VCaP (cell line): ENCODE measurements around the gene ANKRD33B.

Source experiments
- H3K27ac ChIP-seq: fragments of 450-650 bp; 2 replicates; pipeline ENCODE4 v1.5.1; 2017
- TF ChIP-seq, protein P1 (sequence below): fragments of 450-650 bp; conservative IDR thresholded peaks from 2 replicates; pipeline ENCODE4 v1.5.1; 2017; ENCODE audit warnings: mild to moderate bottlenecking, moderate library complexity

ANKRD33B gene

DNA sequence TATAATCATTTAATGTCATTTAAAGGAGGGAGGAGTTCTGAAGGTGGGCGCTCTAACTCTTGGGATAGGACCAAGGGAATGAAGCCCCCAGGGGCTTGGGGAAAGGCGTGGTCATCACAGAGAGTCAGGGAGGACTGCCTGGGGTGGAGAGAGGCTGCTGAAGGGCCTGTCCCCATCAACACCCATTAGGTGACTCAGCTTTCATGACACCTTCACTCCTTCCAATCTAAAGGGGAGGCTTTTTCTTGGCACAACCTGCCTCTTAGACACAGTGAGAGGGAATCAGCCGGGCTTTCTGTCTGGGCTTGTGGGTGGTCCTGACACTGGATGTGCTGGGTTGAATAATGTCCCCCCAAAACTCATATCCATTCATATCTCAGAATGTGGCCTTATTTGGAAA lies 31.4 kb upstream of the ANKRD33B start:
- no peak overlapping the region for H3K27ac ChIP-seq
- TF ChIP-seq, protein P1, sequence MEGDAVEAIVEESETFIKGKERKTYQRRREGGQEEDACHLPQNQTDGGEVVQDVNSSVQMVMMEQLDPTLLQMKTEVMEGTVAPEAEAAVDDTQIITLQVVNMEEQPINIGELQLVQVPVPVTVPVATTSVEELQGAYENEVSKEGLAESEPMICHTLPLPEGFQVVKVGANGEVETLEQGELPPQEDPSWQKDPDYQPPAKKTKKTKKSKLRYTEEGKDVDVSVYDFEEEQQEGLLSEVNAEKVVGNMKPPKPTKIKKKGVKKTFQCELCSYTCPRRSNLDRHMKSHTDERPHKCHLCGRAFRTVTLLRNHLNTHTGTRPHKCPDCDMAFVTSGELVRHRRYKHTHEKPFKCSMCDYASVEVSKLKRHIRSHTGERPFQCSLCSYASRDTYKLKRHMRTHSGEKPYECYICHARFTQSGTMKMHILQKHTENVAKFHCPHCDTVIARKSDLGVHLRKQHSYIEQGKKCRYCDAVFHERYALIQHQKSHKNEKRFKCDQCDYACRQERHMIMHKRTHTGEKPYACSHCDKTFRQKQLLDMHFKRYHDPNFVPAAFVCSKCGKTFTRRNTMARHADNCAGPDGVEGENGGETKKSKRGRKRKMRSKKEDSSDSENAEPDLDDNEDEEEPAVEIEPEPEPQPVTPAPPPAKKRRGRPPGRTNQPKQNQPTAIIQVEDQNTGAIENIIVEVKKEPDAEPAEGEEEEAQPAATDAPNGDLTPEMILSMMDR, result no peak

DNA sequence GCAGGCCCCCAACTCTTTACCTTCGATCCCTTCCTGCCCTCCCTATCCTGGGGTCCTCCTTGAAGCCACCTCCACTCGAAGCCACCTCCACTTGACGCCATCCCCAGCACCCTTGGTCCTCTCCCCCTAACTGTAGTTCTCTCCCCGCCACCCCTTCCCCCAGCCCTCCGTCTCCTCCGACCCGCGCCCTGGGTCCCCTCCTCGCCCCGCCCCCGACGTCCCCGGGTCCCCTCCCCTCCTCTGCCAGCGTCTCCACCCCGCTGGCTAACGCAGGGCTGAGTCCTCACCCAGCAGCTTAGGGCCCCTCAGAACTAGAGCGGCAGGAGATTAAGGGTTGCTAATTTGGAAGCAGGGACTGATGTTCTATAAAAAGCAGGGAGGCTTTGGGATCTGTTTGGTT lies 30.6 kb upstream of the ANKRD33B start:
- no peak overlapping the region for H3K27ac ChIP-seq
- TF ChIP-seq, protein P1, result no peak

DNA sequence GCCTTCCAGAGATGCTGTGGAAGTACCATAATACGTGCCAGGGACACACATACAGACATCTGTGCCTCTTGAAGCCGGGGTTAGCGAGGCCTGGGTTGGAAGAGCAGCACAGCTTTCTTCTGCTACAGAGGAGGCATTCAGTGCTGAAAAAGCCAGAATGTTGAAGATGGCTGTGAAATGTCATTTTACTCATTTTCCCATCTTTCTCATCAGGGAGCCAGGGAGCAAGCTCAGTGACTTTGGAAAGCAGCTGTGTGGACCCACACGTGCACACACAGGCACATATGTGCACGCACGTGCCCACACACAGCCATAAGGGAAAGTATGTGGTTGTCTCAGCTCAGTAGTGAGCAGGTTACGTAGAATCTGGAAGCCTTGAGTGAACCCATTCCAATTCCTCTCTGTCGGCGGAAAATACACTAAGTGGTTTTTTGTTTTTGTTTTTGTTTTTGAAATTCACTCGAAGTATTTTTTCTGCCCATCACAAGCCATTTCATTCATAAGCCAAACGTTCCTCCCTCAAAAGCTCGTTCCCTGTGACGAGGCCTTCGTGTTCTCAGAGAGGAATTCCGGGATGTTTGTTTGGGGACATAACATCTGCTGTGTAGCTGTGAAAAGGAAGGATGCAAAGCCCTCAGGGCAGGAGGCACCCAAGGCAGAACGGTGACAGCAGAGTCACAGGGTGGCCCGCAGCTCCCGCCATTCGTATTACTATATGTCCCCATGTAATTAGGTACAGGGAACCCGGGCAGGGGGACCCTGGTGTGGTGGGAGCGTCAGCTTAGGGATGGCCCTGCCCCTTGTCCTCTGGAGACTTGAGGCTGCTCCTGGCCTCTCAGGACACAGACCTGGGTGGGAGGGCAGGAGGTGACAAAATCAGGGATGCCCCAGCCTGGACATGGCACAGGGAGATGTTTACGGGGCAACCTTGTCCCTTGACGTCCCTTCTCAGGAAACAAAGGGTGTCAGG lies 29.0 kb upstream of the ANKRD33B start:
- no peak overlapping the region for H3K27ac ChIP-seq
- TF ChIP-seq, protein P1, result no peak

DNA sequence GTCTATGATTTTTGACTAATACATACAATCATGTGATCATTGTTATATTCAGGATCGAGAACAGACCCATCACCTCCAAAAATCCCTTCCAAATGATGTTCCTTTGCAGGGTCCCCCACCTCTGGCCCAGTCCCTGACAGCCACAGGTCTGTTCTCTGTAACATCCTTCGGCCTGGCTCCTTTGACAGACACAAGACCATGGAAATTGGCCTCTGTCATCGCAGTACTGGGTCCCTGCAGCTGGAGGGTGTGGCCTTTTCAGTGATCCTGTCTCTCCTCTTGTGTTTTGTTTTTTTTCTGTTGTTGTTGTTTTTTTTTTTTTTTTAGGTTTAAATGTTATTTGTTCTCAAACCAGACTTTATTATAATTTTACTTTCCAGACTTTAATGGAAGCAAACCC lies 27.4 kb upstream of the ANKRD33B start:
- no peak overlapping the region for H3K27ac ChIP-seq
- TF ChIP-seq, protein P1, result no peak

DNA sequence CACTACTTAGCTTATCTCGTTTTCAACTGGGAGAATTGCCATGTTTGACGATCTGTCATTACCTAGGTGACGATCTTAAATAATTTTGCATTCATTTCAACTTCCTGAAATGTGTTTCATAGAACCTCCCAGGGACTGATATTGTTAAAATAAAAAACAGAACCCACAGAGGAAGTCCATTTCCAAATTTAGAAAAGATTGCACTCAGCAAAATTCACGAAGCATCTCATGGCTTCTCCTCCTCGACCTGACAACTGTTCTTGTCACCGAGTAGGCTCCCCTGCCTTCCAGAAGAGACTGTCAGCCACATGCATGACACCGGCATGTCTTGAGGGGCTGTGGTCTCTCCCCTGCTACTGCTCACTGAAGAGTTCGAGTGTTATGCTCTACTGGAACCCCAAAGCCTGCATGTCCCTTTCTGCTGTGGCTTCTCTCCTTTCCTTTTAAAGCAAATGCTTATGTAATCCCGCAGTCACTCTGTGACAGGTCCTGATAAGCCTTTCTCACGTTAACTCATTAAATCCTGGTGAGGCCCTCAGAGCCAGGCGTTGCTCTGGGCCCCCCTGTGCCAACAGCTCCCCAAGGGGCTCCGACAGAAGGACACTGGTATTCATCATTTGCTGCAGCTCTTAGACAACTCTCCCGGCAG lies 26.8 kb upstream of the ANKRD33B start:
- H3K27ac ChIP-seq, result peak overlapping the region; percentile 91
- TF ChIP-seq, protein P1, result no peak

DNA sequence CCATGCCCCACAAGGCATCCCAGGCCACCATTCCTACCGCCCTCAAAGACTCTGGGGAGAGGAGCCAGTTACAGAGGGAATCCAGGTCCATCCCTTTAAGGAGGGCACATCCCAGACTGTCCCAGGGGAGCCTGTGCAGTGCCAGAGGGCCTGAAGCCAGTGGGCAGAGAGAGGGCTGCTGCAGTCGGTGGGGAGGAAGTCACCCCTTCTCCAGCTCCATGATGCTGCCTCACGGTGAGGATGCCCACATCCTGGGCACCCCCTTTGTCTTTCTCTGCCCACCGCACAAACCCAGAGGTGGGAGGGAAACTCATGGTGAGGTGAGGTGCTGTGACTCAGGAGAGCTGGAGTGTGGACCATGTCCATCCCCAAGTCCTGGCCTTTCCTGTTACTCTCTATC lies 26.2 kb upstream of the ANKRD33B start:
- H3K27ac ChIP-seq, result peak overlapping the region; percentile 91
- TF ChIP-seq, protein P1, result no peak

DNA sequence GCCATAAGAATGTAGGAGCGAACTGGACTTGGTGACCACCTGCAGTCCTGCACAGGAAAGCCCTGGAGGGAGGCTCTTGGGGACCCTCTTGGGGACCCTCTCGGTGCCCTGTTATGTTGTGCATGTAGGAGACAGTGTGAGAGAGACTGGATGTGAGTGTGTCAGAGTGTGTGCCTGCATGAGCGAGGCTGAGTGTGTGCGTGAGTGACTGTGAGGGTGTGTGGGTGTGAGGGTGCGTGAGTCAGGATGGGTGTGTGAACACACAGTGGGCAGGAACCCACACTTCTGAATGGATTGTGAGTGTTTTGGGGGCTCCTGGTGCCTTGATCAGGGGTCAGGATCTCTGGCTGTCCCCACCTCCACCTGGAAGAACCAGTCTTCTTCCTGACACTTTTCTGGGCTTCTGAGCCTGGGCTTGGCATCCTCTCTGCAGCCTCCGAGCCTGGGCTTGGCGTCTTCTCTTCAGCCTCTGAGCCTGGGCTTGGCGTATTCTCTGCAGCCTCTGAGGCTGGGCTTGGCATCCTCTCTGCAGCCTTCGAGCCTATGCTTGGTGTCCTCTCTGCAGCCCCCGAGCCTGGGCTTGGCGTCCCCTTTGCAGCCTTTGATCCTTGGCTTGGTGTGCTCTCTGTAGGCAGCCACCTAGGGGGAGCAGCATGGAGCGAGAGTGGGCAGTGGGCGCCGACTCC lies 25.6 kb upstream of the ANKRD33B start:
- TF ChIP-seq, protein P1, result no peak; the same call in 1 of the 2 replicates
- peak overlapping the region; percentile 91 for H3K27ac ChIP-seq
